Spleen (tissue), 11 donors: ENCODE data around the gene C19orf53. TPM values are rescaled to one million over a fixed set of nuclear protein-coding genes. Genes with fewer than 3 reads are reported as not detected.

Source experiments
- DNase-seq: peaks from one replicate; pipeline ENCODE4 v3.0.0-alpha.2; 2020
- H3K27ac ChIP-seq, 8 donors: fragments of 200-600 bp; sonication (generic) in 7 of 8; 1 replicate in 4 of 8; 2 replicates in 4 of 8; pipeline versions ENCODE4 v1.5.0 to v1.8.0; 2016 to 2021; ENCODE audit warnings: inconsistent platforms in 4 of 8, mild to moderate bottlenecking in 4 of 8, moderate library complexity in 1 of 8
- H3K27me3 ChIP-seq, 7 donors: fragments of 200-600 bp; sonication (generic) in 6 of 7; replicated peaks in 1 of 7; 1 replicate in 4 of 7; 2 replicates in 3 of 7; pipeline versions ENCODE4 v1.5.0 to v1.8.0; 2016 to 2021; ENCODE audit warnings: inconsistent platforms in 3 of 7, mild to moderate bottlenecking in 1 of 7
- H3K36me3 ChIP-seq, 6 donors: fragments of 200-600 bp; sonication (generic) in 5 of 6; 1 replicate in 4 of 6; 2 replicates in 2 of 6; pipeline versions ENCODE4 v1.5.0 to v1.8.0; 2016 to 2021; ENCODE audit warnings: inconsistent platforms in 2 of 6
- H3K4me1 ChIP-seq, 6 donors: fragments of 200-600 bp; sonication (generic) in 5 of 6; 1 replicate in 3 of 6; 2 replicates in 3 of 6; pipeline versions ENCODE4 v1.5.0 to v1.8.0; 2016 to 2021; ENCODE audit warnings: inconsistent platforms in 3 of 6
- H3K4me3 ChIP-seq, 8 donors: fragments of 200-600 bp; sonication (generic) in 7 of 8; 1 replicate in 4 of 8; 2 replicates in 4 of 8; pipeline versions ENCODE4 v1.5.0 to v1.8.0; 2016 to 2021; ENCODE audit warnings: inconsistent platforms in 4 of 8, mild to moderate bottlenecking in 4 of 8, moderate library complexity in 2 of 8
- H3K9me3 ChIP-seq, 8 donors: fragments of 200-600 bp; sonication (generic) in 7 of 8; 1 replicate in 4 of 8; 2 replicates in 4 of 8; pipeline versions ENCODE4 v1.5.0 to v1.8.0; 2016 to 2021; ENCODE audit warnings: inconsistent platforms in 4 of 8
- POLR2A ChIP-seq, 3 donors: fragments of 450-650 bp; IDR thresholded peaks; one replicate each; pipeline ENCODE4 v1.5.1; 2017; ENCODE audit warnings: antibody characterized with exemption in 3 of 3, mild to moderate bottlenecking in 1 of 3
- POLR2AphosphoS5 ChIP-seq, 3 donors: sonication (generic); formaldehyde crosslinking; IDR thresholded peaks; one replicate each; pipeline ENCODE4 v1.5.1; 2017; ENCODE audit warnings: antibody characterized with exemption in 3 of 3
- WGBS, 5 donors: extraction: QIAGEN DNeasy Blood & Tissue Kit in 3 of 5; methylation state at CpG; one replicate each; pipeline versions ENCODE4 v1.1.5 to v1.1.7; 2013 to 2018; 5-methylcytosine and 5-hydroxymethylcytosine counted together
- intact Hi-C: fragments of 100-400 bp; cut with DNase I; formaldehyde crosslinking; loops from one replicate; pipeline ENCODE4 v1.15.0; 2023; ENCODE audit warnings: low total_unique reads
- polyA plus RNA-seq, 3 donors: library from polyadenylated mRNA; stranded (reverse); fragments of 200-250 nt; gene quantifications; one replicate each; pipeline ENCODE4 v1.2.1, GENCODE V29; 2013
- total RNA-seq, 7 donors: library from RNA; depleted of rRNA in 3 of 7; stranded (reverse); fragments of >200 nt in 3 of 7; fragmentation: NEBNext Ultra II Directional in 4 of 7; extraction: Animal tissue kit (Norgen Biotek cat#: 25700) in 4 of 7; gene quantifications; one replicate each; pipeline versions ENCODE4 v1.1.0 to v1.2.1, GENCODE V29; 2016 to 2021
- TF ChIP-seq, protein P1 (sequence below), 11 experiments: fragments of 200-600 bp in 7 of 11; fragments of 450-650 bp in 4 of 11; sonication (generic) in 4 of 11; IDR thresholded peaks in 8 of 11; conservative IDR thresholded peaks in 3 of 11; 1 replicate in 7 of 11; 2 replicates in 4 of 11; pipeline versions ENCODE4 v1.4.0 to v1.8.0; 2016 to 2021; ENCODE audit warnings: antibody characterized with exemption in 11 of 11, inconsistent platforms in 4 of 11, mild to moderate bottlenecking in 1 of 11
- donor health status: healthy with polysubstance abuse.
- donor health status: DM: no; HTN: no; CAD: no; lungs with moderate emphysema.
- donor health status: DM: no; HTN: no; CAD: no.
- donor health status: Bipolar disorder and iron deficiency.
- donor health status: healthy.
- donor health status: DM: no; HTN: no; CAD: no.
- donor health status: DM: yes; HTN: yes; CAD: no.

C19orf53 gene
- total and polyA plus RNA-seq, 10 donors = 39.6 to 190 (median 107) TPM

DNA sequence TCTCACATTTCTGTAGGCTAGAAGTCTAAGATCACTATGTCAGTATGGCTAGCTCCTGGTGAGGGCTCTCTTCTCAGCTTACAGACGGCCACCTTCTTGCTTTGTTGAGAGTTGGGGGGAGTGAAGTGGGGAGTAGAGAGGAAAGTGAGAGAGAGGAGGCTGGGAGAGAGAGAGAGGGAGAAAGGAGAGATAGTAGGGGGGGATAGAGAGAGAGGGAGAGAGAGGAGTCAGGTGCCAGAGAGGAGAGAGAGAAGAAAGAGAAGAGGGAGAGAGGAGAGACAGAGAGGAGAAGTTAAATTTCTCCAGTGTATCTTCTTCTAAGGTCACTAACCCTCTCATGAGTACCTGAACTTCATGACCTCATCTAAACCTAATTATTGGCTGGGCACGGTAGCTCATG, 49.6 kb downstream of the C19orf53 start:
- Histone ChIP-seq H3K4me1 (no peaks in the 10 kb centered on the region), H3K4me3 (no peak overlapping the region), H3K27me3 (no peaks in the 10 kb centered on the region), H3K27ac (no peak overlapping the region), H3K36me3 (peaks cover 0 to 96% (median 14%) of the 10 kb centered on the region in 6 donors), H3K9me3 (no peaks in the 10 kb centered on the region)
- intact Hi-C loops = no loop called here
- DNase-seq = no peak
- TF ChIP-seq, protein P1, sequence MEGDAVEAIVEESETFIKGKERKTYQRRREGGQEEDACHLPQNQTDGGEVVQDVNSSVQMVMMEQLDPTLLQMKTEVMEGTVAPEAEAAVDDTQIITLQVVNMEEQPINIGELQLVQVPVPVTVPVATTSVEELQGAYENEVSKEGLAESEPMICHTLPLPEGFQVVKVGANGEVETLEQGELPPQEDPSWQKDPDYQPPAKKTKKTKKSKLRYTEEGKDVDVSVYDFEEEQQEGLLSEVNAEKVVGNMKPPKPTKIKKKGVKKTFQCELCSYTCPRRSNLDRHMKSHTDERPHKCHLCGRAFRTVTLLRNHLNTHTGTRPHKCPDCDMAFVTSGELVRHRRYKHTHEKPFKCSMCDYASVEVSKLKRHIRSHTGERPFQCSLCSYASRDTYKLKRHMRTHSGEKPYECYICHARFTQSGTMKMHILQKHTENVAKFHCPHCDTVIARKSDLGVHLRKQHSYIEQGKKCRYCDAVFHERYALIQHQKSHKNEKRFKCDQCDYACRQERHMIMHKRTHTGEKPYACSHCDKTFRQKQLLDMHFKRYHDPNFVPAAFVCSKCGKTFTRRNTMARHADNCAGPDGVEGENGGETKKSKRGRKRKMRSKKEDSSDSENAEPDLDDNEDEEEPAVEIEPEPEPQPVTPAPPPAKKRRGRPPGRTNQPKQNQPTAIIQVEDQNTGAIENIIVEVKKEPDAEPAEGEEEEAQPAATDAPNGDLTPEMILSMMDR (IDR thresholded peaks at IDR 0.05 in 8 of 11, conservative IDR thresholded peaks at IDR 0.05 in 3 of 11) = no peak
- TF ChIP-seq POLR2A (IDR thresholded peaks at IDR 0.05) (no peak), POLR2AphosphoS5 (IDR thresholded peaks at IDR 0.05) (no peak)
- 79 to 96% (median 82%) methylated on average over 2 of the region's 2 CpGs for WGBS, 5 donors

DNA sequence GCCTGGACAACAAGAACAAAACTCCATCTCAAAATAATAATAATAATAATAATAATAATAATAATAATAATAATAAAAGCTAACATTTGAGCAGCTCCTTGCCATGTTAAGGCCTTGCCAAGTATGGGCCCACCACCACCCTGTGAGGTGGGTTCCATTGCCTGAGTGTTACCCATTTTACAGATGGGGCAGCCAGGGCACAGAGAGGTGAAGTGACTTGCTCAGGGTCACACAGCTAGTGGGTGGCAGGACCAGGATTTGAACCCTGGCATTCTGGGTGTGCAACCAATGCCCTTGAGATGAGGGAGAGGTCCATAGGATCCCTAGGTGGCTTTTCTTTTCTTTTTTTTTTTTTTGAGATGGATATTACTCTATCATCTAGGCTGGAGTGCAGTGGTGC, 50.4 kb downstream of the C19orf53 start:
- no peak for DNase-seq
- no peak overlapping the region for H3K27ac ChIP-seq
- TF ChIP-seq POLR2A (IDR thresholded peaks at IDR 0.05) = no peak
- TF ChIP-seq, protein P1 (IDR thresholded peaks at IDR 0.05 in 8 of 11, conservative IDR thresholded peaks at IDR 0.05 in 3 of 11) = no peak
- no peak overlapping the region for H3K4me3 ChIP-seq
- H3K9me3 ChIP-seq = no peaks in the 10 kb centered on the region
- H3K36me3 ChIP-seq = peaks cover 0 to 94% (median 14%) of the 10 kb centered on the region in 6 donors
- intact Hi-C loops = no loop called here
- H3K4me1 ChIP-seq = no peaks in the 10 kb centered on the region
- H3K27me3 ChIP-seq = no peaks in the 10 kb centered on the region

DNA sequence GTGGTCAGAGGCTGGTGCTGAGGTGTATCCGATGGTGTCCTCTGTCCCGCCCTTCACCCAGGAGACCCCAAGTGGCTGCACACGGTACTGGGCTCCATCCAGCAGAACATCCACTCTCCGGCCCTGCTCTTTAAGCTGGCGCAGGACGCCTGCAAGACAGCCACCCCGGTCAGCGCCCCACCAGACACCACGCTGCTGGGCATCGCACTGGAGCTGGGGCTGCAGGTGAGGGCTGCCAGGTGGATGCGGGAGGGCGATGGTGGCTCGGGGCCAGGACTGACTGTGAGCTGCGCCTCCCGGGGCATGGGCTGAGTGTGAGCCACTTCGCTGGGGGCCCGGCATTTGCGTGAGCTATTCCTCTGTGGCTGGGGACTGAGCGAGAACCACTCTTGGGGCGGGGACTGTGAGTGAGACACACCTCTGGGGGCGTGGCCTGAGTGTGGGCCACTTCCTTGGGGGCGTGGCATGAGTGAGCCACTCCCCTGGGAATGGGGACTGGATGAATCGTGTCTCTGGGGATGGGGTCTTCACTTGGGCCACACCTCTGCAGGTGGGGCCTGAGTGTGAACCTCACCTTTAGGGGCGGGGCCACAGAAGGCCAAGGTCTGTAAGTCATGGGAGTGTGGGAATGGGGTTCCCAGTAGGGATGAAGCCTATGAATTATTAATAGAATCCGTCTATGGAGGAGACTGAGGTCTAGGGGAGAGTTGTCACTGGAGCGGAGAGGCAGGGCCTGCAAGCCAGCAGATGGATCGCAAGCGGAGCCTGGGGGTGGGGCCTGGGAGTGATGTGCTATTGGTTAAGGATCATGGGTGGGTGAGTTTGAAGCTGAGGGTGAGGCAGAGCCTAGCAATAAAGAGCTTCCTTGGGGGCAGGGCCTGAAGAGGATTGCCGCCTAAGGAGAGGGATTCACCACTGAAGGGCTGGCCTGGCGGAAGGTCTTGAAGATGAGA, 51.5 kb downstream of the C19orf53 start:
- intact Hi-C loops = no loop called here
- 87 to 93% (median 88%) methylated on average over 22 to 30 of the region's 30 CpGs for WGBS, 5 donors
- no peaks in the 10 kb centered on the region for H3K9me3 ChIP-seq
- H3K4me3 ChIP-seq = no peak overlapping the region
- H3K4me1 ChIP-seq = no peaks in the 10 kb centered on the region
- H3K36me3 ChIP-seq = peaks cover 0 to 94% (median 18%) of the 10 kb centered on the region in 6 donors
- peak in 2 of 3 donors; percentile 22 to 60 for TF ChIP-seq POLR2AphosphoS5 (IDR thresholded peaks at IDR 0.05)
- TF ChIP-seq, protein P1 (IDR thresholded peaks at IDR 0.05 in 8 of 11, conservative IDR thresholded peaks at IDR 0.05 in 3 of 11) = no peak
- H3K27ac ChIP-seq = no peak overlapping the region
- H3K27me3 ChIP-seq = no peaks in the 10 kb centered on the region
- peak; percentile 68 for DNase-seq

DNA sequence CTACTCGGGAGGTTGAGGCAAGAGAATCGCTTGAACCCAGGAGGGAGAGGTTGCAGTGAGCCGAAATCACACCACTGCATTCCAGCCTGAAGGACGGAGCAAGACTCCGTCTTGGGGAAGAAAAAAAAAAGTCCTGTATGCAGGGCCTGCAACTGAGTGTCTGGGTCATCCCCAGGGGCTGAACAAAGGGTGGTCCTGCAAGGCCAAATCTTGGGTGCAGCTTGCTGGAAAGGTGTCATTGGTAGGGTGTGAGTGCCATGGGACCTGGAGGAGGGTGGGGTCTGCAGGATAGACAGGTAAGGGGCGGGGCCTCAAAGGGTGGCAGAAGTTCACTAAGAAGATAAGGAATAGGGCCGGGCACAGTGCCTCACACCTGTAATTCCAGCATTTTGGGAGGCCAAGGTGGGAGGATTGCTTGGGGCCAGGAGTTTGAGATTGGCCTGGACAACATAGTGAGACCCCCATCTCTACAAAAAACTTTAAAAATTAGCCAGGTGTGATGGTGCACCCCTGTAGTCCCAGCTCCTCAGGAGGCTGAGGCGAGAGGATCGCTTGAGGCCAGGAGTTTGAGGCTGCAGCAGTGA, 52.5 kb downstream of the C19orf53 start:
- Histone ChIP-seq H3K27ac (no peak overlapping the region), H3K9me3 (no peaks in the 10 kb centered on the region), H3K27me3 (no peaks in the 10 kb centered on the region), H3K4me3 (no peak overlapping the region), H3K4me1 (no peaks in the 10 kb centered on the region), H3K36me3 (peaks cover 0 to 94% (median 18%) of the 10 kb centered on the region in 6 donors)
- 89 to 98% (median 94%) methylated on average over 9 of the region's 9 CpGs for WGBS, 5 donors
- intact Hi-C loops = no loop called here
- no peak for TF ChIP-seq POLR2A (IDR thresholded peaks at IDR 0.05)
- no peak for TF ChIP-seq POLR2AphosphoS5 (IDR thresholded peaks at IDR 0.05)
- TF ChIP-seq, protein P1 (IDR thresholded peaks at IDR 0.05 in 8 of 11, conservative IDR thresholded peaks at IDR 0.05 in 3 of 11) = no peak
- no peak for DNase-seq
